HUES6 (cell line): ENCODE results near the gene SOWAHB.

Source experiments
- H3K27ac ChIP-seq: 2 replicates; pipeline ENCODE4 v1.7.0; 2013; ENCODE audit warnings: low read depth, mild to moderate bottlenecking, low read length, inconsistent platforms
- H3K27me3 ChIP-seq: 2 replicates; pipeline ENCODE4 v1.6.1; 2013; ENCODE audit warnings: low read length; ENCODE audit not compliant: control insufficient read depth, insufficient read depth
- H3K36me3 ChIP-seq: 2 replicates; pipeline ENCODE4 v1.6.1; 2013; ENCODE audit warnings: low read length; ENCODE audit not compliant: control insufficient read depth, insufficient read depth
- H3K4me1 ChIP-seq: 2 replicates; pipeline ENCODE4 v1.6.1; 2013; ENCODE audit warnings: low read length; ENCODE audit not compliant: control insufficient read depth, insufficient read depth
- H3K4me3 ChIP-seq: 2 replicates; pipeline ENCODE4 v1.5.1; 2013; ENCODE audit warnings: low read depth, low read length
- H3K9ac ChIP-seq: one replicate; pipeline ENCODE4 v1.6.1; 2013; ENCODE audit warnings: mild to moderate bottlenecking, low read length
- H3K9me3 ChIP-seq: 2 replicates; pipeline ENCODE4 v1.6.1; 2013; ENCODE audit warnings: low read depth, low read length; ENCODE audit not compliant: control insufficient read depth, insufficient read depth

SOWAHB gene

GRCh38 chr4:76850010-76850441, 47.9 kb downstream of the SOWAHB start:
- Histone ChIP-seq H3K9me3 (0 out of 2 replicates have a peak, but pooled peaks cover 2% of the 10 kb centered on the region), H3K36me3 (no peaks in the 10 kb centered on the region), H3K4me3 (no peak overlapping the region), H3K27me3 (no peaks in the 10 kb centered on the region), H3K27ac (no peak overlapping the region), H3K4me1 (no peaks in the 10 kb centered on the region), H3K9ac (no peak overlapping the region)
